RCC 7860 (cell line): ENCODE results near the gene HIKESHI.
"Not testable (repeated sequence)": the region's sequence is repeated elsewhere in the genome, so short reads cannot be mapped to it uniquely, and the experiment has no call there.

ENCODE experiments used
- DNase-seq: peaks from one replicate; pipeline ENCODE4 v3.0.0-alpha.2; 2015; ENCODE audit warnings: low spot score
- FAIRE-seq: peaks from 2 replicates; lab custom pipeline; 2012; peaks lifted over from hg19 to GRCh38; lab: Jason Lieb, UNC

Gene HIKESHI

GRCh38 chr11:86292912-86293616 is 9.0 kb upstream of the HIKESHI start:
- FAIRE-seq (no peak), DNase-seq (no peak)

GRCh38 chr11:86294026-86294425 is 8.0 kb upstream of the HIKESHI start:
- FAIRE-seq (no peak), DNase-seq (no peak)

GRCh38 chr11:86301742-86302091 is 323 bp upstream of the HIKESHI start:
- DNase-seq (no peak), FAIRE-seq (no peak)

GRCh38 chr11:86303257-86303656 is 1.2 kb downstream of the HIKESHI start:
- FAIRE-seq, result no peak

GRCh38 chr11:86308710-86309109 is 6.7 kb downstream of the HIKESHI start:
- DNase-seq, FAIRE-seq: not testable (repeated sequence)

More at GRCh38 chr11:86303257-86303656, 1.2 kb downstream of the HIKESHI start:
- peak; percentile 23 for DNase-seq

GRCh38 chr11:86313793-86314192 is 11.8 kb downstream of the HIKESHI start:
- FAIRE-seq (no peak), DNase-seq (no peak)

GRCh38 chr11:86314636-86315035 is 12.6 kb downstream of the HIKESHI start:
- FAIRE-seq, result no peak
- DNase-seq, result no peak

- DNase-seq, result no peak
- FAIRE-seq, result no peak
Measured at GRCh38 chr11:86335131-86335767, 33.2 kb downstream of the HIKESHI start.

- FAIRE-seq (no peak), DNase-seq (no peak)
Measured at GRCh38 chr11:86337227-86337626, 35.2 kb downstream of the HIKESHI start.

GRCh38 chr11:86341382-86341781 is 39.3 kb downstream of the HIKESHI start:
- FAIRE-seq (no peak), DNase-seq (no peak)

GRCh38 chr11:86346513-86346912 is 44.5 kb downstream of the HIKESHI start:
- DNase-seq, result no peak
- FAIRE-seq, result no peak

- no peak for DNase-seq
- peak; percentile 62 for FAIRE-seq
Measured at GRCh38 chr11:86355256-86355655, 53.2 kb downstream of the HIKESHI start.

GRCh38 chr11:86357412-86357811 is 55.4 kb downstream of the HIKESHI start:
- not testable (repeated sequence) for DNase-seq, FAIRE-seq

GRCh38 chr11:86358720-86359119 is 56.7 kb downstream of the HIKESHI start:
- DNase-seq (no peak), FAIRE-seq (no peak)

GRCh38 chr11:86360775-86361395 is 58.8 kb downstream of the HIKESHI start:
- FAIRE-seq, result no peak

GRCh38 chr11:86363424-86363823 is 61.4 kb downstream of the HIKESHI start:
- FAIRE-seq, result no peak
- no peak for DNase-seq

More at GRCh38 chr11:86360775-86361395, 58.8 kb downstream of the HIKESHI start:
- DNase-seq, result no peak

GRCh38 chr11:86365546-86365945 is 63.5 kb downstream of the HIKESHI start:
- DNase-seq, result no peak
- no peak for FAIRE-seq

- DNase-seq (no peak), FAIRE-seq (no peak)
Measured at GRCh38 chr11:86369668-86370067, 67.6 kb downstream of the HIKESHI start.

- FAIRE-seq (no peak), DNase-seq (no peak)
Measured at GRCh38 chr11:86370171-86370570, 68.1 kb downstream of the HIKESHI start.

- DNase-seq, result peak; percentile 58
- FAIRE-seq, result no peak
Measured at GRCh38 chr11:86370922-86371594, 69.0 kb downstream of the HIKESHI start.

GRCh38 chr11:86372041-86372440 is 70.0 kb downstream of the HIKESHI start:
- no peak for FAIRE-seq
- DNase-seq, result no peak
